Ureter (tissue), 1 donor: ENCODE data around the gene MALRD1. TPM values are rescaled to one million over a fixed set of nuclear protein-coding genes. Genes with fewer than 3 reads are reported as not detected.

Experiments used
- DNase-seq: peaks from one replicate; pipeline ENCODE4 v3.0.0-alpha.2; 2020; ENCODE audit warnings: low spot score
- total RNA-seq: library from RNA; stranded (reverse); gene quantifications from one replicate; pipeline ENCODE4 v1.2.4, GENCODE V29; 2023
- donor health status: DM: yes; HTN: yes; CAD: no.

The MALRD1 gene
- 2.3 TPM for total RNA-seq

GRCh38 chr10:19048489-19048888, at the start of gene MALRD1:
Gene MALRD1 (plus strand): TSS chr10:19048801. CDS start chr10:19048939, 138 bp downstream.
- no peak for DNase-seq

GRCh38 chr10:19003341-19003740, 45.3 kb upstream of the MALRD1 start:
- DNase-seq, result no peak

- DNase-seq, result no peak
Observed at GRCh38 chr10:19012111-19012510, 36.5 kb upstream of the MALRD1 start.

GRCh38 chr10:19014034-19014433, 34.6 kb upstream of the MALRD1 start:
- no peak for DNase-seq

GRCh38 chr10:19014498-19014897, 34.1 kb upstream of the MALRD1 start:
- no peak for DNase-seq

GRCh38 chr10:19017116-19017890, 31.3 kb upstream of the MALRD1 start:
- no peak for DNase-seq

GRCh38 chr10:19021162-19021561, 27.4 kb upstream of the MALRD1 start:
- DNase-seq, result no peak

GRCh38 chr10:19024611-19025010, 24.0 kb upstream of the MALRD1 start:
- no peak for DNase-seq

- DNase-seq, result no peak
Observed at GRCh38 chr10:19031763-19032162, 16.8 kb upstream of the MALRD1 start.

- DNase-seq, result no peak
Observed at GRCh38 chr10:19033741-19034140, 14.9 kb upstream of the MALRD1 start.

- no peak for DNase-seq
Observed at GRCh38 chr10:19041171-19041570, 7.4 kb upstream of the MALRD1 start.

- DNase-seq, result no peak
Observed at GRCh38 chr10:19043431-19043830, 5.2 kb upstream of the MALRD1 start.

GRCh38 chr10:19046679-19047078, 1.9 kb upstream of the MALRD1 start:
- no peak for DNase-seq

GRCh38 chr10:19048891-19049290, 290 bp downstream of the MALRD1 start:
- DNase-seq, result no peak

GRCh38 chr10:19049567-19049966, 966 bp downstream of the MALRD1 start:
- no peak for DNase-seq

- no peak for DNase-seq
Observed at GRCh38 chr10:19054289-19054835, 5.8 kb downstream of the MALRD1 start.

- DNase-seq, result no peak
Observed at GRCh38 chr10:19058046-19058445, 9.4 kb downstream of the MALRD1 start.

- DNase-seq, result no peak
Observed at GRCh38 chr10:19063986-19064385, 15.4 kb downstream of the MALRD1 start.

- DNase-seq, result no peak
Observed at GRCh38 chr10:19071946-19072345, 23.3 kb downstream of the MALRD1 start.

GRCh38 chr10:19077276-19077675, 28.7 kb downstream of the MALRD1 start:
- DNase-seq, result no peak

- no peak for DNase-seq
Observed at GRCh38 chr10:19096501-19097073, 48.0 kb downstream of the MALRD1 start.

GRCh38 chr10:19097151-19097550, 48.5 kb downstream of the MALRD1 start:
- no peak for DNase-seq

GRCh38 chr10:19098803-19099202, 50.2 kb downstream of the MALRD1 start:
- DNase-seq, result no peak
